Left hindlimb (tissue), 1 donor: Measurements from ENCODE around the gene LRRC59.

Source experiments
- DNase-seq: peaks from one replicate; pipeline ENCODE4 v3.0.0-alpha.2; 2018

LRRC59 gene

GRCh38 chr17:50381920-50382319, 15.4 kb downstream of the LRRC59 start:
- no peak for DNase-seq

DNA sequence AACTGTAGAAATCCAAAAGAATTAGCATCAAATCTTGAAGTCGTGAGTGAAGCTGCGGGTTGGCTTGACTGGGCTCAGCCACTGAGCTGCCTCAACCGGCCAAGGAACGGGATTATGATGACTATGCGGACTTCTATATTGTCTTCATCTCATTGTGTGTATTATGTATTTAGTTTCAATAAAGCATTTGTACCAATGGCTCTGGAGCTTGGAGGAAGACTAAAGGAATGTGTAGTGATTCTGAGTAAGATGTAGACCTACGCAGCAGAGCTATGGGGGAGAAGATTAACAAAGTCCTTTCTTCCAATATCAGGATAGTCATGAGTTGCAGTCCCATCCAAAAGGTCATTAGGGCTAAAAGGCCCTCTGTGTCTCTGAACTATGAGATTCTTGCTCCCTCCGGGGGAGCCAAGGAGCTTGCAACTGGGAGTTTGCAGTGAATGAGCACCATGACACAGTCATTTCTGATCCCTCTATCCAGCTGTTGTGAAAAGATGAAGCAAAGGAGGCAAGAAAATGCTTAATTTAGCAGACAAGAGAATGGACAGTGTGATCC, 16.0 kb downstream of the LRRC59 start:
- no peak for DNase-seq

DNA sequence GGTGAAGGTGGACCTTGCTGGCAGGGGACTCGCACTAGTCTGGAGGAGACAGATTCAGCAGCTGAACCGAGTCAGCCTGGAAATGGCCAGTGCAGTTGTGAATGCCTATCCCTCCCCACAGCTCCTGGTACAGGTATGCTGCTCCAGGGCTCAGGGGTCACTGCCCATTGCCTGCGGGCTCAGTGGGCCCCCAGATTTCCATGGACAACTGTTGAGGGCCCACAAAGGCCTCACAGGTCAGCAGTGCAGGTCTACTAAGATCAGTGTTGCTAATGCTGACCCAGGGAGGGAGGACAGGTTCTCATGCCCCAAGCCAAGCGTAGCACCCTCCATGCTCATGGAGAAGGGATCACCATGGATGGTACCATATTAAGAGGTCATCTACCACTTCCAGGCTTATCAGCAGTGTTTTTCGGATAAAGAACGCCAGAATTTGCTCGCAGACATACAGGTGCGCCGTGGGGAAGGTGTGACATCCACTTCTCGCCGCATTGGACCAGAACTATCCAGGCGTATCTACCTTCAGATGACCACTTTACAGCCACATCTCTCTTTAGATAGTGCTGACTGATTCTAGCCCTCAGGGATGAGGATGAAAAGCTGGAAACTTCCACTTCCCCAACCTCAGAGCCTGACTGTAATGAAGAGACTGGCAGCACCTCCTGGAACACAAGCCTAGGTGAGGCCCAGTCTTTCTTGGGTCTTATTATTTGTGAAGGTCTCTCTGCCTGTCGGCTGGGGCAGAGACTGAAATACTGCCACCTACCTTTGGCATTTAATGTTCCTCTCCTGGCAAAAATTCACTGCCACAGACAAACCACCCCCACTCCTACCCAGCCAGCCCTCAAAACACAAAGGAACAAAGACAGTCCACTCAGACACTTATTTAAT, 16.7 kb downstream of the LRRC59 start:
- no peak for DNase-seq

- DNase-seq, result no peak
Measured at GRCh38 chr17:50379351-50380132, 17.8 kb downstream of the LRRC59 start.

DNA sequence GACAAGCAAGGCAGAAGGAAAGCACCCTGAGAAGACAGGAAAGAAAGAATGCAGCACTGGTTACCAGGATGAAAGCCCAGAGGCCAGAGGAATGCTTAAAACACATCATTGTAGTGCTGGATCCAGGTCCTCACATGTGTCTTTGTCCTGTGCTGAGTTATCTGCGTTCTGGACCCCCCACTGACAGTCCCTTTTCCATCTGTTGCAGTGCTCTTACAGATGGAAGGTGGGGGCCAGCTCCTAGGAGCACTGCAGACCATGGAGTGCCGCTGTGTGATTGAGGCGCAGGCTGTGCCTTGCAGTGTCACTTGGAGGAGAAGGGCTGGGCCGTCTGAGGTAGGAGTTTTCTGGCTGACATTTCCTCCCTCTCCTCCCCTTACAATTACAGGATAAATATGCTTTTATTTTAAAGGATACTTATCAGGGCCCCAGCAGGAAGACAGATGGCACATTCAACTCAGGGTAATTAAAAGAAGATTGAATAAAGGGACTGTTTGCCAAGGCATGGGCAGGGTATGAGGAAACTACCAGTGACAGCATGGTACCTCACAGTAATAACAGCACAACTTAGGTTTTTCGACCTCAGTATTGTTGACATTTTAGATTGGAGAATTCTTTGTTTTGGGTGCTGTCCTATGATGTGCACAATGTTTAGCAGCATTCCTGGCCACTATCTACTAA, 21.3 kb downstream of the LRRC59 start:
- DNase-seq, result no peak

DNA sequence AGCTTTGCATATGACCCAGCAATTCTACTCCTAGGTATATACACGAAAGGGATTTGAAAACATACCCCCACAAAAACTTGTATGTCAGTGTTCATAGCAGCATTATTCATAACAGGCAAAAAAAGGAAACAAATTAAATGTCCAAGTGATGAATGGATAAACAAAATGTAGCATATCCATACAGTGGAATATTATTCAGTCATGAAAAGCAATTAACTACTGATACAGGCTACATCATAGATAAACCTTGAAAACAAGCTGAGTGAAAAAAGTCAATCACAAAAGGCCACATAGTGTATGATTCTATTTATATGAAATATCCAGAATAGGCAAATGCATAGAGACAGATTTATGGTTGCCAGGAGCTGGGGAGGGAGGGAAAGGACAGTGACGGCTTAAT, 23.6 kb downstream of the LRRC59 start:
- no peak for DNase-seq

GRCh38 chr17:50372758-50373556, 24.4 kb downstream of the LRRC59 start, which contains the start of the genes EME1 and MRPL27:
EME1 (plus strand) TSS chr17:50373229; CDS start chr17:50375209, 1,980 bp downstream.
MRPL27 (minus strand) TSS chr17:50373184; CDS start chr17:50373170, 14 bp downstream.
- peak; percentile 91 for DNase-seq

DNA sequence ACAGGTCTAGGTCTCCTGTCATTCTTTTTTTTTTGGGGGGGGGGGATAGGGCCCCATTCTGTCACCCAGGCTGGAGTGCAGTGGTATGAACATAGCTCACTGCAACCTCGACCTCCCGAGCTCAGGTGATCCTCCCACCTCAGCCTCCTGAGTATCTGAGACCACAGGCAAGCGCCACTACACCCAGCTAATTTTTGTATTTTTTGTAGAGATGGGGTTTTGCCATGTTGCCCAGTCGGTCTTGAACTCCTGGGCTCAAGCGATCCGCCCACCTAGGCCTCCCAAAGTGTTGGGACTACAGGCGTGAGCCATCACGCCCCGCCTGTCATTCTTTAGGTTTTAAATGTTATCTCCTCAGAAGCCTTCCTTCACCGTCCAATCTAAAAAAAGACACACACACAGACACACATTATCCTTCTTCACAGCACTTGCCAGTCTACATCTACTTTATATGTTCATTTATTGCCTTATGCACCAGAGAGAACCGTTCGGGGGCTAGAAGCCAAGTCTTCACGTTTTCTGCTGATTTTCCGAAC, 25.0 kb downstream of the LRRC59 start:
- no peak for DNase-seq

GRCh38 chr17:50371526-50371925, 25.8 kb downstream of the LRRC59 start:
- DNase-seq, result no peak

- no peak for DNase-seq
Measured at GRCh38 chr17:50370052-50370451, 27.3 kb downstream of the LRRC59 start.

DNA sequence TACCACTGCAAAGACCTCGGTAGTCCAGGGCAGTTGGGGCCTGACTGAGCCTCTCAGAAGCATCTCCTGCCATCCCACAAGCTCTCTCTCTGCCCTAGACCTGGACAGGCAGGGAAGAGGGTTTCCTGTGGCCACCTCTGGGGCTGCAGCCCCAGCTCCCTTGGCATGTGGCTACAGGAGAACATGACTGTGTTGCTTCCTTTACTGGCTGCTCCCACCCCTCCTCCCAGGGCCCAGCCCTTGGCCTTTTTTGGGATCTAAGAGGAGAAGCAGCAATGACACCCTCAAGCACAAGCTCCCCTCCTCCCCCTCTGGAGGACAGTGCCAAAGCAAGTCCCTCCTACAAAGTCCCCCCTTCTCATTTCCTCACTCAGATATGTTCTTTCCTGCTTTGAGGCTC, 29.9 kb downstream of the LRRC59 start:
- DNase-seq, result no peak

- DNase-seq, result no peak
Measured at GRCh38 chr17:50365649-50366393, 31.5 kb downstream of the LRRC59 start.

DNA sequence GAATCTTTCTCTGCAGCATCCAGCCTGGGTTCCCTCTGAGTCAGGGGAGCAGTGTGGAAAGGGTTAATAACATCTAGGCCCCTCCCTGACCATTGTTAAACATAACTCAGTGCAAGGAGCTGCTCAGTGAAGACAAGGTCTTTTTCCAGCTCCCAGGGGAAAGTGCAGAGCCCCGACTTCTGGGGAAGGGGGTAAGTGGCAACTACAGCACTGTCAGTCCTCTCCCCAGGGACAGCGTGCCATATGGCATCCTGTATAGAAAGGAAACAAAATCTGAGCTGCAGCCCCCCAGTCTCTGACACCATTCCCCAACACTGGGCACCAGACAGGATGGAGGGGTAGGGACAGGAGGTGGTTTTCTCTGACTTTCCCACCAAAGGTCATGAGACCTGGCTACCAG, 32.2 kb downstream of the LRRC59 start:
- DNase-seq, result no peak

GRCh38 chr17:50364715-50365114, 32.6 kb downstream of the LRRC59 start:
- no peak for DNase-seq

DNA sequence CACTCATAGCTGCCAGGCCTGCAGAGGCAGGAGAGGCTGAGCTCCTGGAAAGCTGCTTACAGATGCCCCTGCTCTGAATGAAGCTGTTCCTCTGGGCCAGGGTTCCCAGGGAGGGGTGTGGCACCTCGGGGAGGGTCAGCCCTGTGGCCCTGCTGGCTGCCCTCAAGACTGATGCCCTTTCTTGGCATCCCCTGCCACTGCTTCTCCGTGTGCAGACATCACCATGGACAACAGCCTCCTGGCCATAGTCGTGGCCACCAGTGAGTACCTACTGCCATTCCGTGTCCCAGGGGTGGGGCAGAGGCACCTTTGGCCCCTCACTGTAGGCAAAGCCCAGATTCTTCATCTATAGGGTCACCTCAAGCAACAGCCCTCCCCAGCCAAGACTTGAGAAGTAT, 33.3 kb downstream of the LRRC59 start:
- DNase-seq, result no peak

DNA sequence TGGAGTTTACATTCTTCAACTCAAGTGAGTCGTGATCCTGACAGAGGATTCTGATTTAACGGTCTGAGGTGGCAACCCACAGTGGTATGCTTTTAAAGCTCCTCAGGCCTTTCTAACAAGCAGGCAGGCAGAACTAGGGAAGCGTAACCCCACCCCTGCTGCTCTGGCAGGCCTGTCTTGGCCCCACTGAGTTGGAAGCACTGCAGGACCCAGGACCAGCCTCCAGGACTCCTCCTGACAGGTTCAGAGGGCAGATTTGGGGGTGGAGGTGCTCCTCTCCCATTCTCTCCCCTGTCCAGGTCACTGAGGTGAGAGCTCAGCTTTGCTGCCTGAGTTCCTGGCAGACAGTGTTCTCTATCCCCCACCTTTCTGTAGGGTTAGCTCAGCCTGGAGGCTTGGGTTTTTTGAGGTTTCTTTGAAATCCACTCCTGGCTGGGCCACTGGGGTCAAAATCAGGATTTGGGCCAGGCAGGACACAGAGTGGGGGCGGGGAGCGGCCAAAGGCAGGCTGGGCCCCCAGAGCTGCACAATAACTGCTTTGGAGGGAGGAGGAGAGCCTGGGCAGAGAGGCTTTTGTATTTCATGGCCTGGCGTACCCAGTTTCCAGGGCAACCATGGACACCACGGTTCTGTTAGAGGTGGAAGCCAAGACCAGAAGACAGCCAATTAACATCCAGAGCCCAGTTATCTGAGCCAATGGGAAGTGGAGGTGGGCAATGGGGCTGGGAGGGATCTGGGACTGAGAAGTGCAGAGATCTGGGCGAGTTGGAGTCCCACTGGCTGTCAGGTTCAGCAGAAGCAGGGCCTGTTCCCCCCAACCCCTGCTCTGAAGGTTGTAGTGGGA, 33.9 kb downstream of the LRRC59 start:
- DNase-seq, result peak; percentile 76

GRCh38 chr17:50362661-50363060, 34.7 kb downstream of the LRRC59 start:
- no peak for DNase-seq

DNA sequence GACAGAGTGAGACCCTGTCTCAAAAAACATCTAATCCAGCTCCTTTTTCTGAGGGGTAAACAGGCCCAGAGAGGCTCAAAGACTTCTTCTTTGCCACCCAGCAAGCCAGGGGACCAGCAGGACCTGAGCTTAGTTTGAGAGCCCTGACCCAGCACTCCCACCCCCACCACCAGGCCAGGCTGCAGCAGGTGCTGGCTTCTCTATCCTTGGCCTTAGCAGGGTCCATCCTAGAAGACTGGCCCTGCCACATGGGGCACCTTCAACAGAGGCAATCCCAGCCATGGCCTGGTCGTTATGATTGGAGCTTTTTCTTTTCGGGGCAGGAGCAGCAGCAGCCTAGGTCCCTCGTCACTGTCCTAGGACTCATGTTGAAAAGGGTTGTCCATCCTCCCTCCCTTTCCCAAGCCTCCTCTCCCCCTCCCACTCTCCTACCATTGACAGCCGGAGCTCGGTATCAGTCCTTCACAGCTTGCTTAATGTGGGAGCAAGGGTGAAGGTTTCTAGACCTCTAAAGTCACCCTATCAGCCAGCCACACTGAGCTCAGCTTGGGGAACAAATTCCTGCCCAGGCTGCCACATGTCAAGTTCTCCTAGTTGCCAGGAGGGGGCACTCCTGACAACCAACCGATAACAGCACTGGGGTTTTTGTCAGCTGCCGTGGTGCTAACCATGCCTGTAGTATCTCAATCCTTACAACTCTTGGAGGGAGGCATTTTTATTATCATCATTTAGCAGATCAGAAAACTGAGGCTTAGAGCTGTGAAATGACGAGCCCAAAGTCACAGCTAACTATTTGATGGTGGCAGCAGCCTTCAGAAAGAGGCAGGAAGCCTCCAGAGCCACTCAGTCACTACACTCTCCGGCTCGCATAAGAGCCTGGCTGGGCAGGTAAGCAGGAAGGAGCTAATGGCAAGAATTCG, 35.5 kb downstream of the LRRC59 start:
- no peak for DNase-seq
